BLaER1 (cell line): ENCODE measurements around the gene SH3BP5L.

ENCODE experiments used
- H3K27ac ChIP-seq: shearing (Covaris generic); formaldehyde crosslinking; 2 replicates; pipeline ENCODE4 v1.8.1; 2022
- H3K27me3 ChIP-seq: shearing (Covaris generic); formaldehyde crosslinking; 2 replicates; pipeline ENCODE4 v1.8.1; 2022
- H3K36me3 ChIP-seq: shearing (Covaris generic); formaldehyde crosslinking; 2 replicates; pipeline ENCODE4 v1.8.1; 2022
- H3K4me1 ChIP-seq: shearing (Covaris generic); formaldehyde crosslinking; 2 replicates; pipeline ENCODE4 v1.8.1; 2022
- H3K4me2 ChIP-seq: shearing (Covaris generic); formaldehyde crosslinking; 2 replicates; pipeline ENCODE4 v1.8.1; 2022
- H3K4me3 ChIP-seq: shearing (Covaris generic); formaldehyde crosslinking; 2 replicates; pipeline ENCODE4 v1.8.1; 2022
- H3K9ac ChIP-seq: shearing (Covaris generic); formaldehyde crosslinking; 2 replicates; pipeline ENCODE4 v1.8.1; 2022
- H3K9me3 ChIP-seq: shearing (Covaris generic); formaldehyde crosslinking; 2 replicates; pipeline ENCODE4 v1.8.1; 2022
- H4K20me1 ChIP-seq: shearing (Covaris generic); formaldehyde crosslinking; 2 replicates; pipeline ENCODE4 v1.8.1; 2022
- Cebpa-rat ChIP-seq: shearing (Covaris generic); IDR thresholded peaks from 2 replicates; pipeline ENCODE4 v1.8.1; 2022

The SH3BP5L gene

GRCh38 chr1:248818505-248819374 lies 7.0 kb downstream of the SH3BP5L start:
- peaks cover 60% of the 10 kb centered on the region for H4K20me1 ChIP-seq
- no peak overlapping the region for H3K4me3 ChIP-seq
- TF ChIP-seq Cebpa-rat = no peak
- no peaks in the 10 kb centered on the region for H3K27me3 ChIP-seq
- H3K27ac ChIP-seq = peak overlapping the region; percentile 45; the same call in 1 of the 2 replicates
- peaks cover 98% of the 10 kb centered on the region for H3K36me3 ChIP-seq
- no peaks in the 10 kb centered on the region for H3K9me3 ChIP-seq
- H3K9ac ChIP-seq = 0 out of 2 replicates have a peak overlapping the region, but pooled peaks have one; percentile 4
- H3K4me2 ChIP-seq = peak overlapping the region; percentile 14; the same call in 1 of the 2 replicates
- H3K4me1 ChIP-seq = peaks cover 69% of the 10 kb centered on the region

GRCh38 chr1:248817065-248817464 lies 8.7 kb downstream of the SH3BP5L start:
- TF ChIP-seq Cebpa-rat = no peak

GRCh38 chr1:248816042-248816851 lies 9.5 kb downstream of the SH3BP5L start:
- Histone ChIP-seq H3K27me3 (no peaks in the 10 kb centered on the region), H3K9me3 (no peaks in the 10 kb centered on the region), H3K27ac (0 out of 2 replicates have a peak overlapping the region, but pooled peaks have one; percentile 18), H3K4me2 (no peak overlapping the region), H3K4me1 (peaks cover 69% of the 10 kb centered on the region), H3K9ac (0 out of 2 replicates have a peak overlapping the region, but pooled peaks have one; percentile 25), H3K4me3 (no peak overlapping the region), H4K20me1 (peaks cover 35% of the 10 kb centered on the region), H3K36me3 (peaks cover 98% of the 10 kb centered on the region)
- no peak for TF ChIP-seq Cebpa-rat

More at GRCh38 chr1:248817065-248817464, 8.7 kb downstream of the SH3BP5L start:
- H3K4me1 ChIP-seq = peaks cover 69% of the 10 kb centered on the region
- no peak overlapping the region for H3K9ac ChIP-seq
- no peak overlapping the region for H3K27ac ChIP-seq
- peaks cover 98% of the 10 kb centered on the region for H3K36me3 ChIP-seq
- peaks cover 43% of the 10 kb centered on the region for H4K20me1 ChIP-seq
- H3K9me3 ChIP-seq = no peaks in the 10 kb centered on the region
- no peak overlapping the region for H3K4me2 ChIP-seq
- H3K27me3 ChIP-seq = no peaks in the 10 kb centered on the region
- no peak overlapping the region for H3K4me3 ChIP-seq

GRCh38 chr1:248815407-248816034 lies 10.2 kb downstream of the SH3BP5L start:
- Histone ChIP-seq H3K4me2 (no peak overlapping the region), H3K9ac (0 out of 2 replicates have a peak overlapping the region, but pooled peaks have one; percentile 25), H3K4me1 (peaks cover 69% of the 10 kb centered on the region), H3K9me3 (no peaks in the 10 kb centered on the region), H3K4me3 (no peak overlapping the region), H4K20me1 (peaks cover 28% of the 10 kb centered on the region), H3K27me3 (no peaks in the 10 kb centered on the region), H3K27ac (no peak overlapping the region), H3K36me3 (peaks cover 92% of the 10 kb centered on the region)
- no peak for TF ChIP-seq Cebpa-rat

- no peaks in the 10 kb centered on the region for H3K9me3 ChIP-seq
- no peak for TF ChIP-seq Cebpa-rat
- peaks cover 72% of the 10 kb centered on the region for H3K4me1 ChIP-seq
- no peaks in the 10 kb centered on the region for H3K27me3 ChIP-seq
- H3K4me3 ChIP-seq = no peak overlapping the region
- H4K20me1 ChIP-seq = peaks cover 19% of the 10 kb centered on the region
- H3K27ac ChIP-seq = peak overlapping the region; percentile 0; the same call in 1 of the 2 replicates
- peaks cover 82% of the 10 kb centered on the region for H3K36me3 ChIP-seq
- no peak overlapping the region for H3K4me2 ChIP-seq
- H3K9ac ChIP-seq = no peak overlapping the region
These were observed 11.4 kb downstream of the SH3BP5L start for GRCh38 chr1:248814351-248814750.

GRCh38 chr1:248813546-248813945 lies 12.2 kb downstream of the SH3BP5L start:
- Histone ChIP-seq H3K9me3 (no peaks in the 10 kb centered on the region), H3K4me2 (no peak overlapping the region), H3K4me1 (peaks cover 69% of the 10 kb centered on the region), H3K36me3 (peaks cover 74% of the 10 kb centered on the region), H3K27ac (no peak overlapping the region), H3K27me3 (no peaks in the 10 kb centered on the region), H4K20me1 (peaks cover 11% of the 10 kb centered on the region), H3K4me3 (no peak overlapping the region), H3K9ac (no peak overlapping the region)
- no peak for TF ChIP-seq Cebpa-rat

- Histone ChIP-seq H3K4me2 (peak overlapping the region; percentile 94; the same call in 1 of the 2 replicates), H4K20me1 (peaks cover 4% of the 10 kb centered on the region; the same call in 1 of the 2 replicates), H3K27me3 (no peaks in the 10 kb centered on the region), H3K4me3 (no peak overlapping the region), H3K9me3 (no peaks in the 10 kb centered on the region), H3K9ac (no peak overlapping the region), H3K4me1 (peaks cover 73% of the 10 kb centered on the region), H3K27ac (peak overlapping the region; percentile 82), H3K36me3 (peaks cover 68% of the 10 kb centered on the region)
- no peak for TF ChIP-seq Cebpa-rat
These were observed 12.8 kb downstream of the SH3BP5L start for GRCh38 chr1:248812736-248813425.

- Histone ChIP-seq H4K20me1 (no peaks in the 10 kb centered on the region), H3K9ac (peak overlapping the region; percentile 59), H3K9me3 (no peaks in the 10 kb centered on the region), H3K4me2 (peak overlapping the region; percentile 94), H3K4me1 (peaks cover 80% of the 10 kb centered on the region), H3K27ac (peak overlapping the region; percentile 82), H3K27me3 (no peaks in the 10 kb centered on the region), H3K4me3 (peak overlapping the region; percentile 48), H3K36me3 (peaks cover 57% of the 10 kb centered on the region)
- no peak for TF ChIP-seq Cebpa-rat
These were observed 13.9 kb downstream of the SH3BP5L start for GRCh38 chr1:248811514-248812490.
